Ovary (tissue), 3 donors: Measurements from ENCODE around the gene ADRM1.

Experiments used
- EP300 ChIP-seq: sonication (generic); formaldehyde crosslinking; IDR thresholded peaks from one replicate; pipeline ENCODE4 v1.6.1; 2017; ENCODE audit warnings: antibody characterized with exemption
- POLR2A ChIP-seq: fragments of 450-650 bp; IDR thresholded peaks from one replicate; pipeline ENCODE4 v1.6.1; 2017; ENCODE audit warnings: antibody characterized with exemption, mild to moderate bottlenecking, moderate library complexity
- TF ChIP-seq, protein P1 (sequence below), 3 donors: fragments of 450-650 bp in 2 of 3; fragments of 200-600 bp in 1 of 3; IDR thresholded peaks; one replicate each; pipeline versions ENCODE4 v1.5.1 to v1.8.0; 2016 to 2022; ENCODE audit warnings: antibody characterized with exemption in 3 of 3, mild to moderate bottlenecking in 1 of 3
- donor health status: DM: no; HTN: no; CAD: no.

DNA sequence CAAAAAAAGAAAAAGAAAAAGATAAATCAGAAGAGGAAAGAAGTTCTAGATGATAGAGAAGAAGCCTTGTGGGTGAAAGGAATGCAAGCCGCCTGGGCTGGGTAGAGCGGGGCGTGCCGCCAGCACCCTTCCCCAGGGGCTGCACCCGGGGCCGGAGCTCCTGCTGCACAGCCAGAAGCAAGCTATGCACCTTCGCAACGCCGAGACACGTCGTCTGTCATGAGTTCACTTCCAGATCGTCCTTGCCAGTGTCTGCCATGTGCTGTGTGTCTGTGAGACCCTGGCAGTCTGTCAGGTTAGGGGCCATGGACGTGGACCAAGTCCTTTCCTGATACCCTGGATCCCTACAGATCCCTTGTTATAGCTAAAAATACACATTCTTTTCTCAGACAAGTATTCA is 25.5 kb upstream of the ADRM1 start:
- TF ChIP-seq, protein P1, sequence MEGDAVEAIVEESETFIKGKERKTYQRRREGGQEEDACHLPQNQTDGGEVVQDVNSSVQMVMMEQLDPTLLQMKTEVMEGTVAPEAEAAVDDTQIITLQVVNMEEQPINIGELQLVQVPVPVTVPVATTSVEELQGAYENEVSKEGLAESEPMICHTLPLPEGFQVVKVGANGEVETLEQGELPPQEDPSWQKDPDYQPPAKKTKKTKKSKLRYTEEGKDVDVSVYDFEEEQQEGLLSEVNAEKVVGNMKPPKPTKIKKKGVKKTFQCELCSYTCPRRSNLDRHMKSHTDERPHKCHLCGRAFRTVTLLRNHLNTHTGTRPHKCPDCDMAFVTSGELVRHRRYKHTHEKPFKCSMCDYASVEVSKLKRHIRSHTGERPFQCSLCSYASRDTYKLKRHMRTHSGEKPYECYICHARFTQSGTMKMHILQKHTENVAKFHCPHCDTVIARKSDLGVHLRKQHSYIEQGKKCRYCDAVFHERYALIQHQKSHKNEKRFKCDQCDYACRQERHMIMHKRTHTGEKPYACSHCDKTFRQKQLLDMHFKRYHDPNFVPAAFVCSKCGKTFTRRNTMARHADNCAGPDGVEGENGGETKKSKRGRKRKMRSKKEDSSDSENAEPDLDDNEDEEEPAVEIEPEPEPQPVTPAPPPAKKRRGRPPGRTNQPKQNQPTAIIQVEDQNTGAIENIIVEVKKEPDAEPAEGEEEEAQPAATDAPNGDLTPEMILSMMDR (IDR thresholded peaks at IDR 0.05), result no peak
- TF ChIP-seq POLR2A, result no peak
- TF ChIP-seq EP300, result no peak
